VCaP (cell line): ENCODE data around the gene DNAAF5.
"Not testable (repeated sequence)": the region's sequence is repeated elsewhere in the genome, so short reads cannot be mapped to it uniquely, and the experiment has no call there.

ENCODE experiments used
- H3K27ac ChIP-seq: fragments of 450-650 bp; 2 replicates; pipeline ENCODE4 v1.5.1; 2017
- TF ChIP-seq, protein P1 (sequence below): fragments of 450-650 bp; conservative IDR thresholded peaks from 2 replicates; pipeline ENCODE4 v1.5.1; 2017; ENCODE audit warnings: mild to moderate bottlenecking, moderate library complexity

Gene DNAAF5

DNA sequence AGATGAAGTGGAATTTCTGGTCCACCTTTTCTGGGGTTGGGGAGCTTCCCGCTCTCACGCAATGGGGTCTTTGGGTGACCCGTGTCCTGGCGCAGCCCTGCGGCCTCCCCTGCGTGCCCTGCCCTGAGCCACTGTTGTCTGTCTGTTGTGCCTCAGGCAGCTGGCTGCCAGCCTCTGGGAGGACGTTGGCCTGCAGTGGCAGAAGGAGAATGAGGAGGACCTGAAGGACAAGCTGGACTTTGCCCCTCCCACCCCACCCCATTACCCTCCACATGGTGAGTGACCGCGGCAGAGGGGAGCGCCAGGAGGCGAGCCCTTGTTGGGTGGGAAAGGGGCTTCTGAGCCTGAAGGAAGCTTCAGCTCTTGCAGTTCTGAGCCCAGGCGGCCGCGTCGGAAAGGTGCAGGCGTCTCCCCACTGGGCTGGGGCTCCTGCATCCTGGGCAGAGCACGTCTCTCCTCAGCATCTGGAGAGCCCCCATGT, 14.7 kb downstream of the DNAAF5 start:
- TF ChIP-seq, protein P1, sequence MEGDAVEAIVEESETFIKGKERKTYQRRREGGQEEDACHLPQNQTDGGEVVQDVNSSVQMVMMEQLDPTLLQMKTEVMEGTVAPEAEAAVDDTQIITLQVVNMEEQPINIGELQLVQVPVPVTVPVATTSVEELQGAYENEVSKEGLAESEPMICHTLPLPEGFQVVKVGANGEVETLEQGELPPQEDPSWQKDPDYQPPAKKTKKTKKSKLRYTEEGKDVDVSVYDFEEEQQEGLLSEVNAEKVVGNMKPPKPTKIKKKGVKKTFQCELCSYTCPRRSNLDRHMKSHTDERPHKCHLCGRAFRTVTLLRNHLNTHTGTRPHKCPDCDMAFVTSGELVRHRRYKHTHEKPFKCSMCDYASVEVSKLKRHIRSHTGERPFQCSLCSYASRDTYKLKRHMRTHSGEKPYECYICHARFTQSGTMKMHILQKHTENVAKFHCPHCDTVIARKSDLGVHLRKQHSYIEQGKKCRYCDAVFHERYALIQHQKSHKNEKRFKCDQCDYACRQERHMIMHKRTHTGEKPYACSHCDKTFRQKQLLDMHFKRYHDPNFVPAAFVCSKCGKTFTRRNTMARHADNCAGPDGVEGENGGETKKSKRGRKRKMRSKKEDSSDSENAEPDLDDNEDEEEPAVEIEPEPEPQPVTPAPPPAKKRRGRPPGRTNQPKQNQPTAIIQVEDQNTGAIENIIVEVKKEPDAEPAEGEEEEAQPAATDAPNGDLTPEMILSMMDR = no peak
- H3K27ac ChIP-seq = no peak overlapping the region

GRCh38 chr7:741850-742249, 15.4 kb downstream of the DNAAF5 start:
- TF ChIP-seq, protein P1 = no peak
- no peak overlapping the region for H3K27ac ChIP-seq

DNA sequence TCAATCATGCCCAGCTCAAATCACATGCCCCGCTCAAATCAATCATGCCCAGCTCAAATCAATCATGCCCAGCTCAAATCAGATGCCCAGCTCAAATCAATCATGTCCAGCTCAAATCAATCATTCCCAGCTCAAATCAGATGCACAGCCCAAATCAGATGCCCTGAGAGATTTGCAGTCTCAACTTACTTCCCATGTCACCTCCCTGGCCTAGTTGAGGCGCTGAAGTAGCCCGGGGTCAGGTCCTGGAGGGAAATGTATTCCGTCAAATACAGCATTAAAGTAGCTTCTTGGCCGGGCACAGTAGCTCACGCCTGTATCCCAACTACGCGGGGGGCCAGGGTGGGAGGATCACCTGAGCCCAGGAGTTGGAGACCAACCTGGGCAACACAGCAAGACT, 16.3 kb downstream of the DNAAF5 start:
- TF ChIP-seq, protein P1 = no peak
- H3K27ac ChIP-seq = no peak overlapping the region

GRCh38 chr7:743341-744127, 17.0 kb downstream of the DNAAF5 start:
- H3K27ac ChIP-seq = not testable (repeated sequence)

GRCh38 chr7:744128-744520, 17.6 kb downstream of the DNAAF5 start:
- H3K27ac ChIP-seq = not testable (repeated sequence)

DNA sequence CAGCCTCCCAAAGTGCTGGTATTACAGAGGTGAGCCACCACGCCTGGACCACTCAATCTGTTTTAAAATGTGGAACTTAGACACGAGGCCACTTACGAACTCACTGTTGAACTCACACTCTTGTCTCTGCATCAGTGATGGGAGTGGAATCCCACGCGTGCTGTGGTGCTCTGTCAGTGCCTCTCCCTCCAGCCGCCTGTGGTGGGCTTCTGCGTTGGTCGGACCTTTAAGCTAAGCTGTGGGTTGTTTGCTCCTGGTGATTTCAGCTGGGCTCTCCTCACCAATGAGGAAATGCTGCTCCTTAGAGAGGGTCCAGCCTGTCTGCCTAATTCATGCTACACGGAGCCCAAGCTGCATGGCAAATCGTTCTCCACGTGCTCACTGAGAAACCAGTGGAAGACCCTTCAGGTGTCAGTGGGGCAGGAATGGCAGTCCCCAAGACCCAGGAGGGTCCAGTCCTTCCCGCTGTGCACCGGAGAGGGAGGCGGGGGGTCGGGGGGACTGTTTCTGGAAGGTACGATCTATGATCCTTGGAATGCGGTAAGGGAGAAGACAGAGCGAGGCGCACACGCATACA, 18.4 kb downstream of the DNAAF5 start:
- TF ChIP-seq, protein P1 = no peak
- H3K27ac ChIP-seq = no peak overlapping the region

DNA sequence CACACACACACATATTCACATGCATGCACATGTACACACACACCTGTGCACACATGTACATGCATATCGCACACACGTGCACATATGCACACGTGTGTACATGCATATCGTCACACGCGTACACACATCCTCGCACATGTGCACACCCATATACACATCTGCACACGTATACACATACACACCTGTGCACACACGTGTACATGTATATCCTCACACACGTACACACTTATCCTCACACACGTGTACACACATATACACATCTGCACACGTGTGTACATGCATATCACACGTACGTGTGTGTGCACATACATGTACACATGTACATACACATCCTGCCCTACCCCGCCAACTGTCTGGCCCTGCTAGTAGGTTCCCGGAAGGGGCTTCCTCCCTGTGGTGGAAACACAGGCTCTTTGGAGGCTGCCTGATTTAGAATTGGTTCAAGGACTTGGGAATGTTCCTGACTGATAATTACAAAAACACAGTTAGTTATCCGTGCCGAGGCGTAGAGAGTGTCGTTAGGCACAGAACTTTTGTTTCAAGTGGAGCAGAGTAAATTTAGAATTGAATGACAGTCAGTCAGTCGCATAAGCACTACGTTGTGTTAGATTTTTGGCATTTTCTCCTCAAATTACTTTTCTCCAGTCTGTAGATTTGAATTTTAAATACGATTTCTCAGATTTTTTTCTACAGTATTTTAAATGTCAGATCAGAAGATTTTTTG, 19.1 kb downstream of the DNAAF5 start:
- H3K27ac ChIP-seq = no peak overlapping the region
- TF ChIP-seq, protein P1 = no peak

DNA sequence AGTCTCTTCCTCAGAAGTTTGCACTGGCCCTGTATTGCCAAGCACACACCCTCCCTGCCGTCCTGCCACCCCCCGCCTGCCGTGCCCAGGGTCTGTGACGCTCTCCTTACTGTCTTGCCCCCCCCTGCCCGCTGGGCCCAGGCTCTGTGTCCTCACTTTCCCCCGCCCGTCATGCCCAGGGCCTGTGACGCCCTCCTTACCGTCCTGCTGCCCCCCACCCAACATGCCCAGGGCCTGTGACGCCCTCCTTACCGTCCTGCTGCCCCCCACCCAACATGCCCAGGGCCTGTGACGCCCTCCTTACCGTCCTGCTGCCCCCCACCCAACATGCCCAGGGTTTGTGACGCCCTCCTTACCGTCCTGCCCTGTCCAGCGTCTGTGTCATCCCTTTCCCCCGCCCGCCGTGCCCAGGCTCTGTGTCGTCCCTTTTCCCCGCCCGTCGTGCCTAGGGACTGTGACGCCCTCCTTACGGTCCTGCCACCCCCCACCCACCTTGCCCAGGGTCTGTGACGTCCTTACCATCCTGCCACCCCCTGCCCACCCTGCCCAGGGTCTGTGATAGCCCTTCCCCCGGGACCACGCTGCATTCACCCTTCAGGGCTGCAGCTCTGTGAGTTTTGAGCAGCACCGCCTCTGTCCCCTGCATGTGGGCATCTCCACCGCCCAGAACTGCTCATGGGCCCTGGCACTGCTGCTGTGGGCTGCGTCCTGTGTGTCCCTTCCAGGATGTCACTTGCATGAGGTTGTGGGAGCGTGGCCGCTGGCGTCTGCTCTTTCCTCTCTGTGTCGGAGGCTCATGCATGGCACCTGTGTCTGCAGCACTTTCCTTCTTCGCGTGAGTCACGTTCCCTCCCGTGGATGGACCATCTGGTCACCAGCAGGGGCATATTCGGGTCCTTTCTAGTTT, 19.9 kb downstream of the DNAAF5 start:
- TF ChIP-seq, protein P1 = no peak
- no peak overlapping the region for H3K27ac ChIP-seq
